ENCODE results near the gene MBD4. TPM values are rescaled to one million over a fixed set of nuclear protein-coding genes. Genes with fewer than 3 reads are reported as not detected.
A peak's percentile ranks its signal among the peaks of the same experiment; 100 is the strongest.
"Not testable (repeated sequence)": the region's sequence is repeated elsewhere in the genome, so short reads cannot be mapped to it uniquely, and the experiment has no call there.

MBD4 gene
- total RNA-seq, 2 experiments from 2014 or later = 46.3 to 74.6 TPM

GRCh38 chr3:129482721-129483120 lies 43.0 kb upstream of the MBD4 start:
- Histone ChIP-seq H2AFZ (ENCODE audit: low read length) (no peak overlapping the region), H3K9me2 (ENCODE audit: insufficient read depth, low read length) (no peaks in the 10 kb centered on the region), H3K4me1 (ENCODE audit: insufficient read depth, low read length, poor library complexity, severe bottlenecking) (no peaks in the 10 kb centered on the region), H3K27ac (ENCODE audit: low read depth, low read length, poor library complexity, severe bottlenecking) (no peak overlapping the region), H3K4me2 (ENCODE audit: low read length) (no peak overlapping the region), H3K4me3 (ENCODE audit: low read depth, low read length, poor library complexity, severe bottlenecking) (no peak overlapping the region), H3K36me3 (ENCODE audit: insufficient read depth, low read length) (peaks cover 31% of the 10 kb centered on the region), H4K20me1 (ENCODE audit: insufficient read depth, low read length) (no peaks in the 10 kb centered on the region), H3K79me2 (ENCODE audit: insufficient read depth, low read depth, low read length) (no peaks in the 10 kb centered on the region), H3K9me3 (ENCODE audit: low read length) (no peaks in the 10 kb centered on the region)
- peak; percentile 32 for DNase-seq (ENCODE audit: low spot score)
- BruUV-seq (replicated peaks) = no TSS peak
- TF ChIP-seq CTCF (conservative IDR thresholded peaks at IDR 0.05; ENCODE audit: low read length) (peak; percentile 73), EZH2phosphoT487 (IDR thresholded peaks at IDR 0.05; ENCODE audit: borderline replicate concordance, low read depth, low read length) (no peak)
- ChIA-PET POLR2A (interaction anchor here (1.2 kb wide), 1 partner anchor 41 kb away, joined by 3 read pairs; no protein-coding TSS in a partner anchor), CTCF (ENCODE audit: unreplicated experiment) (interaction anchor here (0.8 kb wide), 1 partner anchor 112 kb away, joined by 3 read pairs; no protein-coding TSS in a partner anchor)
- intact Hi-C loops (cut with micrococcal nuclease; ENCODE audit: unreplicated experiment) = no loop called here

GRCh38 chr3:129481766-129482332 lies 42.1 kb upstream of the MBD4 start:
- ChIA-PET CTCF (ENCODE audit: unreplicated experiment) (interaction anchor here (0.6 kb wide), 1 partner anchor 93 kb away, joined by 4 read pairs; no protein-coding TSS in a partner anchor), POLR2A (interaction anchor here (0.6 to 1.2 kb wide), 2 partner anchors 40 to 1720 kb away, joined by 3 read pairs; no protein-coding TSS in a partner anchor)
- no peak overlapping the region for H3K27ac ChIP-seq (ENCODE audit: low read depth, low read length, poor library complexity, severe bottlenecking)
- no peak overlapping the region for H3K4me2 ChIP-seq (ENCODE audit: low read length)
- H3K4me1 ChIP-seq (ENCODE audit: insufficient read depth, low read length, poor library complexity, severe bottlenecking) = no peaks in the 10 kb centered on the region
- no peak for DNase-seq (ENCODE audit: low spot score)
- intact Hi-C loops (cut with micrococcal nuclease; ENCODE audit: unreplicated experiment) = no loop called here
- H3K36me3 ChIP-seq (ENCODE audit: insufficient read depth, low read length) = peaks cover 40% of the 10 kb centered on the region
- BruUV-seq (replicated peaks) = no TSS peak
- TF ChIP-seq CTCF (conservative IDR thresholded peaks at IDR 0.05; ENCODE audit: low read length) = no peak
- TF ChIP-seq EZH2phosphoT487 (IDR thresholded peaks at IDR 0.05; ENCODE audit: borderline replicate concordance, low read depth, low read length) = no peak
- no peaks in the 10 kb centered on the region for H4K20me1 ChIP-seq (ENCODE audit: insufficient read depth, low read length)
- no peaks in the 10 kb centered on the region for H3K9me2 ChIP-seq (ENCODE audit: insufficient read depth, low read length)
- no peaks in the 10 kb centered on the region for H3K9me3 ChIP-seq (ENCODE audit: low read length)
- no peaks in the 10 kb centered on the region for H3K79me2 ChIP-seq (ENCODE audit: insufficient read depth, low read depth, low read length)
- no peak overlapping the region for H2AFZ ChIP-seq (ENCODE audit: low read length)
- no peak overlapping the region for H3K4me3 ChIP-seq (ENCODE audit: low read depth, low read length, poor library complexity, severe bottlenecking)

- ChIA-PET CTCF (ENCODE audit: unreplicated experiment) (interaction anchor here (0.6 kb wide), 1 partner anchor 93 kb away, joined by 4 read pairs; no protein-coding TSS in a partner anchor), POLR2A (interaction anchor here (0.6 kb wide), 1 partner anchor 1719 kb away, joined by 3 read pairs; no protein-coding TSS in a partner anchor)
- H3K79me2 ChIP-seq (ENCODE audit: insufficient read depth, low read depth, low read length); H4K20me1 ChIP-seq (ENCODE audit: insufficient read depth, low read length); DNase-seq (ENCODE audit: low spot score); BruUV-seq (replicated peaks); H3K9me2 ChIP-seq (ENCODE audit: insufficient read depth, low read length); intact Hi-C loops (cut with micrococcal nuclease; ENCODE audit: unreplicated experiment); H3K4me3 ChIP-seq (ENCODE audit: low read depth, low read length, poor library complexity, severe bottlenecking); H3K27ac ChIP-seq (ENCODE audit: low read depth, low read length, poor library complexity, severe bottlenecking); H3K9me3 ChIP-seq (ENCODE audit: low read length); H3K4me2 ChIP-seq (ENCODE audit: low read length); H3K4me1 ChIP-seq (ENCODE audit: insufficient read depth, low read length, poor library complexity, severe bottlenecking); H2AFZ ChIP-seq (ENCODE audit: low read length): not testable (repeated sequence)
- H3K36me3 ChIP-seq (ENCODE audit: insufficient read depth, low read length) = peaks cover 44% of the 10 kb centered on the region
These were observed 41.5 kb upstream of the MBD4 start for GRCh38 chr3:129481225-129481765.
